Stimulated activated CD4-positive, alpha-beta T cell treated with anti-CD3 and anti-CD28 coated beads, Interleukin-1b, Interleukin-23, amount 100 ng/mL, for 48 hours (primary cell): ENCODE data around the gene ASAP3.
A peak's percentile ranks its signal among the peaks of the same experiment; 100 is the strongest.

Source experiments
- DNase-seq: peaks from one replicate; pipeline ENCODE4 v3.0.0-alpha.2; 2020

Gene ASAP3

GRCh38 chr1:23448846-23449245 lies 35.1 kb downstream of the ASAP3 start:
- no peak for DNase-seq

GRCh38 chr1:23446661-23447310 lies 37.2 kb downstream of the ASAP3 start:
- DNase-seq: no peak

GRCh38 chr1:23444596-23445390 lies 39.2 kb downstream of the ASAP3 start:
- no peak for DNase-seq

GRCh38 chr1:23444104-23444533 lies 39.9 kb downstream of the ASAP3 start:
- no peak for DNase-seq

- DNase-seq: no peak
Measured at GRCh38 chr1:23442751-23443150, 41.2 kb downstream of the ASAP3 start.

GRCh38 chr1:23441446-23442148 lies 42.4 kb downstream of the ASAP3 start:
- DNase-seq: no peak

GRCh38 chr1:23438545-23438944 lies 45.4 kb downstream of the ASAP3 start:
- no peak for DNase-seq

- no peak for DNase-seq
Measured at GRCh38 chr1:23437355-23437664, 46.7 kb downstream of the ASAP3 start.

GRCh38 chr1:23436520-23437354 lies 47.2 kb downstream of the ASAP3 start:
- DNase-seq: peak; percentile 34

- DNase-seq: no peak
Measured at GRCh38 chr1:23434260-23434775, 49.7 kb downstream of the ASAP3 start.

GRCh38 chr1:23433122-23433521 lies 50.9 kb downstream of the ASAP3 start:
- DNase-seq: no peak

- no peak for DNase-seq
Measured at GRCh38 chr1:23431431-23431830, 52.5 kb downstream of the ASAP3 start.

GRCh38 chr1:23430803-23431202 lies 53.2 kb downstream of the ASAP3 start:
- DNase-seq: no peak

- no peak for DNase-seq
Measured at GRCh38 chr1:23428136-23428905, 55.7 kb downstream of the ASAP3 start.

- DNase-seq: no peak
Measured at GRCh38 chr1:23427550-23427949, 56.4 kb downstream of the ASAP3 start.

GRCh38 chr1:23426828-23427227 lies 57.2 kb downstream of the ASAP3 start:
- DNase-seq: no peak

GRCh38 chr1:23425193-23425494 lies 58.8 kb downstream of the ASAP3 start:
- DNase-seq: no peak

GRCh38 chr1:23424293-23425192 lies 59.4 kb downstream of the ASAP3 start, which contains the start of gene TCEA3:
TSS of gene TCEA3 (minus strand) at chr1:23424748. CDS start at chr1:23424633, 115 bp downstream.
- no peak for DNase-seq

GRCh38 chr1:23423415-23424292 lies 60.3 kb downstream of the ASAP3 start:
- DNase-seq: no peak

- DNase-seq: no peak
Measured at GRCh38 chr1:23422941-23423340, 61.0 kb downstream of the ASAP3 start.
